HepG2 (cell line): Measurements from ENCODE around the gene MKRN2OS. TPM values are rescaled to one million over a fixed set of nuclear protein-coding genes. Genes with fewer than 3 reads are reported as not detected.

ENCODE experiments used
- EEA1 ChIP-seq: sonication (generic); formaldehyde crosslinking; IDR thresholded peaks from 2 replicates; pipeline ENCODE4 v1.5.1; 2020; ENCODE audit warnings: mild to moderate bottlenecking, missing genetic modification reagents, borderline replicate concordance
- HNF1A ChIP-seq, 2 experiments: sonication (generic) in 1 of 2; formaldehyde crosslinking in 1 of 2; IDR thresholded peaks; 2 replicates each; pipeline versions ENCODE4 v1.4.0 to v1.6.1; 2016 to 2020; ENCODE audit warnings: borderline replicate concordance in 1 of 2, low read depth in 1 of 2, mild to moderate bottlenecking in 1 of 2, missing genetic modification reagents in 1 of 2
- RERE ChIP-seq: IDR thresholded peaks from 2 replicates; pipeline ENCODE4 v1.6.1; 2016; ENCODE audit warnings: low read depth, missing genetic modification reagents, missing compliant biosample characterization
- TBX3 ChIP-seq: fragments of 450-650 bp; IDR thresholded peaks from 2 replicates; pipeline ENCODE4 v1.6.1; 2017; ENCODE audit warnings: antibody characterized with exemption, mild to moderate bottlenecking, inconsistent platforms, borderline replicate concordance
- ZNF709 ChIP-seq: sonication (generic); formaldehyde crosslinking; IDR thresholded peaks from 2 replicates; pipeline ENCODE4 v1.5.0; 2020; ENCODE audit warnings: mild to moderate bottlenecking, missing genetic modification reagents
- ZNF800 ChIP-seq: sonication (generic); formaldehyde crosslinking; IDR thresholded peaks from 2 replicates; pipeline ENCODE4 v1.4.0; 2020; ENCODE audit warnings: missing genetic modification reagents
- polyA plus RNA-seq, 8 experiments: library from polyadenylated mRNA; depleted of rRNA in 3 of 8; stranded (reverse) in 7 of 8; unstranded in 1 of 8; fragments of >200 nt; fragmentation: Illumina TruSeq in 4 of 8; extraction: Trizol in 4 of 8; gene quantifications; 2 replicates each; pipeline versions ENCODE4 v1.2.1 to v1.2.3, GENCODE V29; 2011 to 2016; ENCODE audit warnings: low read depth in 4 of 8, missing spikeins in 1 of 8, mixed read lengths in 1 of 8; ENCODE audit not compliant: insufficient read depth in 1 of 8
- total RNA-seq, 5 experiments: library from RNA; depleted of rRNA; stranded (reverse); fragments of >200 nt; fragmentation: Illumina TruSeq; extraction: Trizol; gene quantifications; 2 replicates each; pipeline ENCODE4 v1.2.3, GENCODE V29; 2016; ENCODE audit warnings: low read depth in 1 of 5

MKRN2OS gene
- total and polyA plus RNA-seq, 2 of the 13 experiments (the other 11 are each of a cell fraction or from before 2014, with no cell fraction given) = not detected

- TF ChIP-seq HNF1A (IDR thresholded peaks at IDR 0.05; ENCODE audit: low read depth) (no peak), HNF1A (CRISPR knock-in tag; IDR thresholded peaks at IDR 0.05; ENCODE audit: borderline replicate concordance) (no peak), TBX3 (no peak), EEA1 (CRISPR knock-in tag) (no peak), ZNF709 (no peak), RERE (CRISPR knock-in tag) (peak; percentile 10; the same call in 1 of the 2 replicates), ZNF800 (no peak)
Measured at GRCh38 chr3:12556314-12556689, 11.0 kb upstream of the MKRN2OS start (continued).
